ENCODE data around the gene YWHAQ.

YWHAQ gene

DNA sequence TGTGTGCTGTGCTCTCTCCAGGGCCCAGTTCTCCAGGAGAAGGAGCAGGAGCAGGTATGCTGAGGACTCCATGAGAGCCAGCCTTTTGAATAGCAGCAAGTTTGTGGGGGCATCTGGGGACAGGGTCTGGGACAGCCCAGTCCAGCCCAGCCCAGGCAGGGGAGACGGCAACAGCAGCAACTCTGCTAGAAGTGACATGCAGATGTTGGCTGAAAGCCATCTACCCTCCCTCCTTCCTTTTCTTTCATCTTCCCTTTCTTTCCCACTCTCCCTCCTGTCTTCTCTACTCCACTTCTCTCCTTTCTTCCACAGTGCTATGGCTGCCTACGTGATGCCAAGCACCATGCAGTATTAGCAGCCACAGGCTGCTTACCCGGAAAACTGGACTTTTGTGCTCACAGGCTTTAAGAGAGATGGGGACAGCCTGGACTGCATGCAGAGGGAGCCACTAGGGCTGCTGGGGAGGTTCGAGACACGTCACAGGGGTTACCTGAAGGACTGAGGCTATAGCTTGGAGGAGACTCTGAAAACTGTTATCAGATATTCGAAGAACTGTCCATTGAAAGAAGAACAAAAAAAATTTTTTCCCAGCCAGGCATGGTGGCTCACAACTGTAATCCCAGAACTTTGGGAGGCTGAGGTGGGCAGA lies 23.8 kb upstream of the YWHAQ start:
- no peak for DNase-seq

GRCh38 chr2:9653485-9654271 lies 22.9 kb upstream of the YWHAQ start:
- no peak for DNase-seq

- DNase-seq = no peak
Measured at GRCh38 chr2:9652898-9653479, 22.2 kb upstream of the YWHAQ start.

GRCh38 chr2:9652267-9652666 lies 21.5 kb upstream of the YWHAQ start:
- DNase-seq = no peak

- no peak for DNase-seq
Measured at GRCh38 chr2:9650119-9650821, 19.5 kb upstream of the YWHAQ start.

DNA sequence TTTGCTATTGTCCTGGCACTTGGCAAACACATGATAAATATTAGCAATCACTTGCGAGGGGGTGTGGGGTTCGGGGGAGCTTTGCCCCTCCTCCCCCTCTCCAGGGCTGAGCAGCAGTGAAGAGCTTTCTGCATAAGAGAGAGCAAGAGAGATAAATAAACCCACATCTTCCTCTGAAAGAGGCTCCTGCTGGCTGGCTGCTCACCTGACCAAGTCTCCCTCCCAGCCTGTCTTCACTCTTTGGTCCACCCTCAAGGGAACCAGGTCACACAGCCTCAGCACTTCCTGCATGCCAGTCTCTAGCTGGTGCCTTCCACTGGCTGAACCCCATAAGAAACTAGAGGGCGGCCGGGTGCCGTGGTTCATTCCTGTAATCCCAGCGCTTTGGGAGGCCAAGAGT lies 18.5 kb upstream of the YWHAQ start:
- no peak for DNase-seq

- no peak for DNase-seq
Measured at GRCh38 chr2:9648821-9649220, 18.0 kb upstream of the YWHAQ start.

GRCh38 chr2:9647884-9648283 lies 17.1 kb upstream of the YWHAQ start:
- no peak for DNase-seq

DNA sequence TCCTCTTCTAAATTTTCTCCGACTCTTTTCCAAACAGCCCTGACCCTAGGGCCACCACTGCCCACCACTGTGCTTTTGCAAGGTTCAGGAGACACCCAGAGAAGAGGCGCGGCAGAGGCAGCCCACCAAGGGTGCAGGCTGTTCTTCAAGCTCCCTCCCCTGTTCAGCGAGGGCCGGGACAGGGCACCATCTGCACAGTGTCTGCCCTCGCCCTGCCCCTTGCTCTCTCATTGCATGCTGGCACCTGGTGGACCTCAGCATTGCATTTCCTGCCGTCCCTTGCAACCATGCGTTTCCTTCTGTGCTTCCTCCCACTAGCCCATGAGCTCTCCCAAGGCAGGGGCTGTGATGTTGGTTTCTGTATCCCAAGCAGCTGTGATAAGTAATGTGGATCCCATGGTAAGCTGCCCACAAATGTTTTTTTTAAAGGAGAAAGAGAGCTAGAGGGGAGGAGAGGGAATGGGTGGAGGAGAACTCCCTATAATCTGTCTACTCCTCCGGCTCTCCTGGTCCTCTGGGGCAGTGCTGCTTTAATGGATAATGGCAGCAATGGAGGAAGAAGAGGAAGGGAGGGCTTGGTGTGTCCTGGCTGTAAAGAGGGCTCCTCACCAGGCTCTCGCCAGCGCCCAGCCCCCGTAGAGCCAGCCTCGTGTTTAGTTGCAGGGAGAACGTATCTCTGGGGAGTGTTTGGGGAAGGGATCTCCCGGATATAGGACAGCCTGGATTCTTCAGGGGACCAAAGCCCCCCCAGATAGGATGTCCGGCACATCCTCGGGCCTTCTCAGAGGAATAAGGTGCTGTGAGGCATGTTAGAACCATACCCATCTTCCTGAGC lies 15.6 kb upstream of the YWHAQ start:
- DNase-seq = no peak

- no peak for DNase-seq
Measured at GRCh38 chr2:9644603-9645002, 13.8 kb upstream of the YWHAQ start.

DNA sequence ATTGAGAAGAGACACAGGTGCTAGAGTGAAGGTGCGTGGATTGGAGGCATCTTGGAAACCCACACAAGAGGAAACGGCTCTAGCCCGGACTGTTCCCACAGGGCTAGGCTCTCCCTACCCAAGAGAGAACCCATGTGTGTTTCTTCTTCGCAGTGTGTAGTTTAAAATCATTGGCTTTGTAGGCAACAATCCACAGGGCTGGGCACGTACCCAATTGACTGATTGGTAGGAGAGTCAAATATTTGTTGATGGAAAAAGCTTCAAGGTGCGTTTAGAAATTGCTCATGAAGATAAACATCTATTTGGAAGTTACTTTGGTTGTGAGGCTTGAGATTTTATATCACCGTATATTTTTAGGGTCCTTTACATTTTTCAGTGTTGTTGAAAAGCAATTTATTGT lies 13.2 kb upstream of the YWHAQ start:
- no peak for DNase-seq

- peak; percentile 19 for DNase-seq
Measured at GRCh38 chr2:9641641-9642040, 10.8 kb upstream of the YWHAQ start.

- DNase-seq = no peak
Measured at GRCh38 chr2:9640403-9641104, 9.8 kb upstream of the YWHAQ start.

DNA sequence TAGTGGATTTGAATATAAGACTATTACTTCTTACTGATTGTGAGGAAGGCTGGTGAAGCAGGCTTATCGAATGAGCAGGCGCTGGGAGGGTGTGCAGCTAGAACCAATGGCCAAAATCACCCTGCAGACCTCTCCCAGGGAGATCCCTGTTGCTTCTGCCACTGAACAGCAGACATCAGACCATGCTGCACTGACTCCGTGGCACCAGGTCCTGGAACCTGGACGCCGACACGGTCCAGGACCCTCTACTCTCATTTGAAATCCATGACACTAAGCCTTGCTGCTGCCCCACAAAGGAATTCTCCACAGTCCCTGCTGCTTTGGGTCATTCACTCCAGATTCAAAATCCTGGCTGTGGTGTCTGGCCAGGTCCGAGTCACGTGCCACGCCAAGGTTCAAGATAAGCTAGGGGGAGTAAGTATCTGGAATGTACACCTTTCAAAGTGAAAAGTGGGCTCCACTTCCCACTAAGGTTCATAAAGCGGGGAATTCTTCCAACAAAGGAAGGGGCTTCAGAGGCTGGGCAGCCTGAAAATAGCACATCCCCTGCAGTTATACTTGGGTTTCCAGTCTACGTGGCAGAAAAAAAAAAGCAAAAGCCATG lies 9.0 kb upstream of the YWHAQ start:
- DNase-seq = no peak

DNA sequence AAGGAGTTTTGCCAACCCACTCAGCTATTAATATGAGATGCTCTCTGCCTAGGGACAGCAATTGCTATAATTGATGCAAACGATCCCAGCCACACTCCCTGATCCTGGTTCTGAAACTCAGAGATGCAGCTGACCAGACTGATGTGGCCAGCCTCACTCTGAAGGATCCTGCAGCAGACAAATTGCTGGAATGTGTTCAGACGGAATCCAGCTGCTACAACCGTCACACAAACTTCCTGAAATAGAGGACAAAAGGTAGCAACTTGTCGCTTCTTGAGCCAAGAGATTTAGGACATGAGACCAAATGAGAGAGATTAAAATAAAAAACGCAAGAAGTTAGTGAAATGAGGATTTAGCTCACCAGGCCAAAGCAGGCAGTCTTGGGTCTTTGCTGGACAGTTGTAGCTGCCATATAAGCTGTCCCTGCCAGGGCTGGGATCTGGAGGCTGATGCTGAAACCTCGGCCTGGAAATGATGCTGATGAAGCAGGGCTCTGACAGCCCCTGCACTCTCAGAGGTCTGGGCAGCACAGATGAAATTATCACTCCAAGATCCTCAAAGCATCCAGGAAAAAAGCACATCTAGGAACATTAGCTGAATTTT lies 8.3 kb upstream of the YWHAQ start:
- DNase-seq = no peak

DNA sequence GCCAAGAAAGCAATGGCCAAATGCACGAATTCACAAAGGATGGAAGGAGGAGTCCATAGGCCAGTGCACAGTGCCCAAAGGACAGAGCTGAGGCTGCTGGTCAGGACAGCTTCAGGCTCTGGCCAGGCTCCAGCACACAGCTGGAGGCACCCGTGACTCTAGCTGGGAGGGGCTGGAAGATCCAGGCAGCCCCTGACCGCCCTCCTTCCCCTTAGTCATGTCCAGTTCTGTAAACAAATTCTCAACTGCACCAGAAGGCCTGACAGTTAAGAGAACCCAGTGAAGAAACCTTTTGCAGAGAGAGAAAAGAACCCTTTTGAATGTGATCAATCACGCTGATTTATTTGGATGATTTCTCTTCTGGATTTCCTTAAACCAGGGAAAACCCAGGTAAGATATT lies 7.7 kb upstream of the YWHAQ start:
- DNase-seq = no peak

GRCh38 chr2:9637330-9637729 lies 6.5 kb upstream of the YWHAQ start:
- DNase-seq = no peak

DNA sequence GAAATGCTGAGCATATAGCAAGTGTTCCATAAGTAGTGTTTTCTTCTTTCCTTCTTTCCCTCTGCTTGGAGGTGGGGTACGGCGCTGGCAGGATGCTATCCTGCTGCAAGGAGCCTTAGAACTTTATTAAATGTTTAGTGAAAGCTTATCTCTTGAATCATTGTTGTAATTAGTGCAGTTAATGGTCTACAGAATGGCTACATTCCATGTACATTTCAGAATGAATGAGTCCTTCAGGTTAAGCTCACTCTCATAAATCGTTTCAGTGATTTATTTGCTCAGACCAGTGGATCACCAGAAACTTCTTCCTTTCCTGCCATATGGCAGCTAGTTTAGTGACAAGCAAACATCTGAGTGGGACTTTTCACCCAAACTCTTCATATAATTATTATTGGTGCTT lies 3.3 kb upstream of the YWHAQ start:
- no peak for DNase-seq

DNA sequence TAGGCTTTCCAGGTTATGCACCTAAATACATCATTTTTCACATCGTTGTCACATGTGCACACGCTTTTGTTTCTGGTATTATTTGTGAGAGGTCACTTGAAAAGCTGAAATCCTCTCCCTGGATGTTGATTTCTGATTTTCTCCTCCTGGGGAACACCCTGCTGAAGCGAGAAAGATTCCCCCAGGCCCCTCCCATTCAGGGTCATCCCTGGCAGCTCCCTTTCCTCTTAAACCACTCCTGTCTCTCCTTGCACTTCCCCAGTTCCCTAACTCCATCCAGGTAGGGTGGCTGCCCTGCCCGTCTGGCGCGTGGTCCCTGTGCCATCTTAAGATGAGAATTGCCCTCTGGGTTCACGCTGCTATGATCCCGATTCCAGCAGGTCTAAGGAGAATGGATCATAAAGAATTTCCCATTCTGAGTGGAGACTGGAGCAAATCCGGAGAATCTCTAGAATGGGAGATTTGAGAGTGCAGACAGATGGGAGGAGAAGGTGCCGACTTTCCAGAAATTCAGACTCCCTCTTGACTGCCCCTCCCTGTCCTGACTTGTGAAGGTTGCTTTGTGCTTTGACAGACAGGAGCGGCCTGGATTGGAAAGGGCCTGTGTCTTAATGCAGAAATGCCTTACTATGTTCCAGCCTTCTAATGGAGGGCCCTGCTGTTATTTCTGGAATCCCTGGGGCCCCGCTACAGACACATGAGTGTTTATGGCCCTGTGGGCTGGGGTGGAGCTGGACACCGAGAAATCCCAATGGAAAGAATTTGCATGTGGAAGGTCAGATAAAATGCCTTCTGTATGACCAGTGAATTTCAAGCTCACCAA lies 1.3 kb upstream of the YWHAQ start:
- no peak for DNase-seq

DNA sequence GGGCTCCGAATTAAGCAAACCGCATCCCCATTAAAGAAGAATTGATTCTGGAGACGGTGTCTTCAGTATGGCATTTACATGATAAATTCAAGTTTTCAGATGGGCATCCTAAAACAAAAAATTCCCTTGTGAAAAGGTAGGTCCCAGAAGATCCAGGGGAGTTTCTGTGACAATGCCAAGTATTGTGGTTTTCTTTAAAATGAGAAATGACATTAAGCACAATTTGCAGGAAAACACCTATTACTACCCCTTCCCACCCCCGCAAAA lies 689 bp upstream of the YWHAQ start:
- no peak for DNase-seq
